Astrocyte (in vitro differentiated cells and primary cell): ENCODE measurements around the gene CEP104. TPM values are rescaled to one million over a fixed set of nuclear protein-coding genes. Genes with fewer than 3 reads are reported as not detected.

Source experiments
- DNase-seq: peaks from one replicate; pipeline ENCODE4 v3.0.0-alpha.2; 2010; ENCODE audit warnings: low read depth
- FAIRE-seq: peaks from 2 replicates; lab custom pipeline; 2011; peaks lifted over from hg19 to GRCh38; lab: Jason Lieb, UNC
- H2AFZ ChIP-seq: 2 replicates; pipeline ENCODE4 v1.6.0; 2012; ENCODE audit warnings: low read depth, low read length, inconsistent platforms
- H3K27ac ChIP-seq: 2 replicates; pipeline ENCODE4 v1.5.1; 2011; ENCODE audit warnings: low read depth, low read length, inconsistent platforms
- H3K27me3 ChIP-seq: 2 replicates; pipeline ENCODE4 v1.6.0; 2011; ENCODE audit warnings: low read length, inconsistent platforms; ENCODE audit not compliant: insufficient read depth
- H3K36me3 ChIP-seq: 2 replicates; pipeline ENCODE4 v1.5.1; 2011; ENCODE audit warnings: low read length, inconsistent platforms; ENCODE audit not compliant: insufficient read depth
- H3K4me1 ChIP-seq: 2 replicates; pipeline ENCODE4 v1.5.1; 2011; ENCODE audit warnings: low read length, inconsistent platforms; ENCODE audit not compliant: insufficient read depth
- H3K4me2 ChIP-seq: 2 replicates; pipeline ENCODE4 v1.6.0; 2012; ENCODE audit warnings: low read length, inconsistent platforms
- H3K4me3 ChIP-seq: 2 replicates; pipeline ENCODE4 v1.5.1; 2011; ENCODE audit warnings: low read depth, mild to moderate bottlenecking, low read length, inconsistent platforms; ENCODE audit not compliant: insufficient read depth
- H3K79me2 ChIP-seq: 2 replicates; pipeline ENCODE4 v1.6.0; 2012; ENCODE audit warnings: mild to moderate bottlenecking, low read length, inconsistent platforms; ENCODE audit not compliant: insufficient read depth
- H3K9ac ChIP-seq: 2 replicates; pipeline ENCODE4 v1.6.0; 2012; ENCODE audit warnings: mild to moderate bottlenecking, low read length, inconsistent platforms
- H3K9me3 ChIP-seq: 2 replicates; pipeline ENCODE4 v1.5.1; 2012; ENCODE audit warnings: low read depth, mild to moderate bottlenecking, low read length, inconsistent platforms; ENCODE audit not compliant: insufficient read depth
- H4K20me1 ChIP-seq: 2 replicates; pipeline ENCODE4 v1.6.0; 2012; ENCODE audit warnings: low read length, inconsistent platforms; ENCODE audit not compliant: insufficient read depth
- H3K27ac Mint-ChIP-seq: one replicate; pipeline ENCODE4 v1.8.0; 2021; ENCODE audit warnings: mild to moderate bottlenecking, mixed read lengths; ENCODE audit not compliant: unreplicated experiment
- H3K27me3 Mint-ChIP-seq: one replicate; pipeline ENCODE4 v1.8.0; 2021; ENCODE audit warnings: low read depth, mixed read lengths; ENCODE audit not compliant: unreplicated experiment
- H3K36me3 Mint-ChIP-seq: one replicate; pipeline ENCODE4 v1.8.0; 2021; ENCODE audit warnings: low read depth, mixed read lengths; ENCODE audit not compliant: unreplicated experiment
- H3K4me1 Mint-ChIP-seq: one replicate; pipeline ENCODE4 v1.8.0; 2021; ENCODE audit warnings: low read depth, mixed read lengths; ENCODE audit not compliant: unreplicated experiment
- H3K4me3 Mint-ChIP-seq: one replicate; pipeline ENCODE4 v1.8.0; 2021; ENCODE audit warnings: mild to moderate bottlenecking, moderate library complexity, mixed read lengths; ENCODE audit not compliant: unreplicated experiment
- H3K9me3 Mint-ChIP-seq: one replicate; pipeline ENCODE4 v1.8.0; 2021; ENCODE audit warnings: mild to moderate bottlenecking, mixed read lengths; ENCODE audit not compliant: unreplicated experiment
- CTCF ChIP-seq: IDR thresholded peaks from 2 replicates; pipeline ENCODE4 v1.5.1; 2011; ENCODE audit warnings: low read depth, mild to moderate bottlenecking, inconsistent platforms, low read length, moderate library complexity; ENCODE audit not compliant: insufficient read depth
- EZH2 ChIP-seq: IDR thresholded peaks from 2 replicates; pipeline ENCODE4 v1.6.1; 2012; ENCODE audit warnings: mild to moderate bottlenecking, low read length, inconsistent platforms; ENCODE audit not compliant: insufficient read depth
- total RNA-seq: library from RNA; stranded (reverse); gene quantifications from 2 replicates; pipeline ENCODE4 v1.2.1, GENCODE V29; 2021

Gene CEP104
- total RNA-seq, 1 donor from 2014 or later: 43.6 TPM

GRCh38 chr1:3779265-3779911 is 77.6 kb downstream of the CEP104 start:
- no peak overlapping the region for H3K4me3 Mint-ChIP-seq

GRCh38 chr1:3778590-3779264 is 78.3 kb downstream of the CEP104 start:
- no peak for DNase-seq
- TF ChIP-seq CTCF (no peak), EZH2 (no peak)
- Histone ChIP-seq H3K27ac (no peak overlapping the region), H3K4me3 (no peak overlapping the region), H3K4me1 (peaks cover 11% of the 10 kb centered on the region), H3K9ac (no peak overlapping the region), H3K27me3 (no peaks in the 10 kb centered on the region), H3K4me2 (no peak overlapping the region), H3K9me3 (no peaks in the 10 kb centered on the region), H3K79me2 (no peaks in the 10 kb centered on the region), H4K20me1 (peaks cover 7% of the 10 kb centered on the region), H3K36me3 (peaks cover 25% of the 10 kb centered on the region), H2AFZ (no peak overlapping the region)
- Mint-ChIP-seq H3K27me3 (no peaks in the 10 kb centered on the region), H3K4me1 (peaks cover 6% of the 10 kb centered on the region), H3K27ac (no peak overlapping the region), H3K9me3 (no peaks in the 10 kb centered on the region), H3K36me3 (peaks cover 8% of the 10 kb centered on the region), H3K4me3 (no peak overlapping the region)
- FAIRE-seq: no peak

More at GRCh38 chr1:3779265-3779911, 77.6 kb downstream of the CEP104 start:
- Histone ChIP-seq H3K27ac (no peak overlapping the region), H3K9ac (no peak overlapping the region), H3K4me1 (peaks cover 11% of the 10 kb centered on the region), H3K79me2 (no peaks in the 10 kb centered on the region), H3K4me3 (no peak overlapping the region), H3K36me3 (peaks cover 25% of the 10 kb centered on the region), H4K20me1 (peaks cover 11% of the 10 kb centered on the region), H3K9me3 (no peaks in the 10 kb centered on the region), H3K4me2 (no peak overlapping the region), H3K27me3 (no peaks in the 10 kb centered on the region), H2AFZ (no peak overlapping the region)
- DNase-seq (no peak), FAIRE-seq (no peak)
- TF ChIP-seq CTCF (no peak), EZH2 (no peak)
- peaks cover 5% of the 10 kb centered on the region for H3K4me1 Mint-ChIP-seq
- no peaks in the 10 kb centered on the region for H3K27me3 Mint-ChIP-seq
- no peaks in the 10 kb centered on the region for H3K9me3 Mint-ChIP-seq
- peaks cover 8% of the 10 kb centered on the region for H3K36me3 Mint-ChIP-seq
- H3K27ac Mint-ChIP-seq: no peak overlapping the region
